ENCODE results near the gene ADRM1.

Gene ADRM1, protein sequence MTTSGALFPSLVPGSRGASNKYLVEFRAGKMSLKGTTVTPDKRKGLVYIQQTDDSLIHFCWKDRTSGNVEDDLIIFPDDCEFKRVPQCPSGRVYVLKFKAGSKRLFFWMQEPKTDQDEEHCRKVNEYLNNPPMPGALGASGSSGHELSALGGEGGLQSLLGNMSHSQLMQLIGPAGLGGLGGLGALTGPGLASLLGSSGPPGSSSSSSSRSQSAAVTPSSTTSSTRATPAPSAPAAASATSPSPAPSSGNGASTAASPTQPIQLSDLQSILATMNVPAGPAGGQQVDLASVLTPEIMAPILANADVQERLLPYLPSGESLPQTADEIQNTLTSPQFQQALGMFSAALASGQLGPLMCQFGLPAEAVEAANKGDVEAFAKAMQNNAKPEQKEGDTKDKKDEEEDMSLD

DNA sequence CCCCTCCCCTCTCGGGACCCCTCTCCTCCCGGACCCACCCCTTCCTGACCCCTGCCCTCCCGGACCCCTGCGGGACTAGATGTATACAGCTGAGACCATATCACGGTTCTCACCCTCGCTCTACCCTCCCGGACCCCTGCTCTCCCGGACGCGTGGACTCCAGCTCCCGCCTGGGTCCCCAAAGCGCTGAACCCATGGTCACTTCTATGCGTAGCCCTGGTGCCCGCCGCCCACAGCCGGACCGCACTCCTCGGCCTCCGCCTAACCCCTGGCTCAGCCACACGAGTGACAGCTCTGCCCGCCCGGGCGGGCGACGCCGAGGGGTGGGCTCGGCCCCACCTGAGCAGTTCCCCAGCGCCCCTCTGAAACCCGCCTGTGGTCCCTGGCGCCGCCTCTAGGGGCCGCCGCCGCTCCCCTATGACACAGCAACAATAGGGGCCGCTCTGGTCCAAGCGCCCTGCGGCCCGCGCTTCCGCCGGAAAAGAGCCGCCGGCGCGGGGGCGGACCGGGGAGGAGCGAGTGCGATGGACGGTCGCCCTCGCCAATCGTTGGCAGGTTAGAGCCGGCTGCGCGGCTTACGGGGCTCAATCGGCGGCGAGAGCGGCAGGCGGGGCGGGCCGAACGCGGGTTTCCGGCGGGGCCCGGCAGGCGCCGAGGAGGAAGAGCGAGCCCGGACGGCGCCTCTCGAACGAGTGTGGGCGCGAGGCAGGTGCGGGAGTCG lies at the start of gene ADRM1:
Gene ADRM1 (plus strand): TSS at position 657 of the 721 bp plus-strand sequence. CDS start 572 bp downstream, outside the sequence.
- peak; percentile 95 for DNase-seq

DNA sequence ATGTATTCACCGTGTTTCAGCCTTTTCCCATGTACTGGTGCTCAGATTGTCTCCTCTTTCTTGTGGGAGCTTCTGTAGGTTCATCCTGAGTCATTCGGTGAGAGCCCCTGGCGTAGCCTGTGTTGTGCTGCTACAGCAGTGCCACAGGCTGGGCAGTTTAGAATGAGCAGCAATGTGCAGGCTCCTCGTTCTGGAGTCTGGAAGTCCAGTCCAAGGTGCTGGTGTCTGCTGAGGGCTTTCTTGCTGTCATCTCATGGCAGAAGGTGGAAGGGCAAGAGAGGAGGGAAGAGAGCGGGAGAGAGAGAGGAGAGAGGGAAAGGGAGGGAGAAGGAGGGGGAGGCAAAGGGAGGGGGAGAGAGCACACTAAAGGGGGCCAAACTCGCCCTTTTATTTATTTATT lies 49.4 kb upstream of the ADRM1 start:
- no peak for DNase-seq

DNA sequence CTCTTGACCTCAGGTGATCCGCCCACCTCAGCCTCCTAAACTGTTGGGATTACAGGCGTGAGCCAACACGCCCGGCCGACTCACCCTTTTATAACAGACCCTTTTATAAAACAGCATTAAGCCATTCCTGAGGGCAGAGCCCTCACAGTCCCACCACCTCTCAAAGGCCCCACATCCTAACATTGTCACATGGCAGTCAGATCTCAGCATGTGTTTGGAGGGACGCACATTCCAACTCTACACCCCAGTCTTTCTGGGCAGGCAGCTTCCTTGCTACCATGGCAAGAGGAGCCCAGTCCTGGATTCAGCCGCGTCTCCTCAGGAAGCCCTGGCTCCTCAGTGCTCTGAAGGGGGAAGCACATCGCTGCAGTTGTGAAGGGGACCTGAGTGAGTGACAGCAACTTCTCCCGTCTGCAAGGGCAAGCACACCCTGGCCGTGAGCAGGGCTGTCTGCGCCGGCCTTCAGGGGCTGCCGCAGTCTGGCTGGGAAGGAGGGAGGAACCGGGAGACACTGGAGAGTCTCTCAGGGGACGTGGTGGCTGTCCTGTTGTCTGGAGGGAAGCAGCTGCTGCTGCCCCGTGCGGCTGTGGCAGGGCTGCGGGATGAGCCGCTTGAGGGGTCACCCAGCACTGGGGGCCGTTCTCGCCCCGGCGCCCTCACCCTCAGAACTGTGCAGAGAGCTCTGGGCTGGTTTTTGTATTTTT lies 48.6 kb upstream of the ADRM1 start:
- no peak for DNase-seq

DNA sequence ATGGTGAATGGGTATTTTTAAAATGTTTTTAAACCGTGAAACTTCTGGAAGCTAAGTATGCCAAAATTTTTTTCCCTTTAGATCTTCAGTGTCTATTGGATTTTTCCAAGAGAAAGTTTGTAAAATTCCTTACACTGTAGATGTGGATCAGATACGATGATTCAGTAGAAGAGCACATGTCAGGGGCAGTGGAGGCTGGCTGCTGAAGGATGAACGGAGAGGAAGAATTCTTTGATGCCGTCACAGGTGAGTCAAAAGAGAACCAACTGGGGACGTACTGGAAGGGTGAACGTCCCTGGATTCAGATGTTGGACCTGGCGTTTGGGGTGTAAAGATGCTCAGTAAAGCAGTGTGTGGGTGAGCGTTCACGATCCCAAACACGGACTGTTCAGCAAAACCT lies 46.8 kb upstream of the ADRM1 start:
- DNase-seq, result no peak

DNA sequence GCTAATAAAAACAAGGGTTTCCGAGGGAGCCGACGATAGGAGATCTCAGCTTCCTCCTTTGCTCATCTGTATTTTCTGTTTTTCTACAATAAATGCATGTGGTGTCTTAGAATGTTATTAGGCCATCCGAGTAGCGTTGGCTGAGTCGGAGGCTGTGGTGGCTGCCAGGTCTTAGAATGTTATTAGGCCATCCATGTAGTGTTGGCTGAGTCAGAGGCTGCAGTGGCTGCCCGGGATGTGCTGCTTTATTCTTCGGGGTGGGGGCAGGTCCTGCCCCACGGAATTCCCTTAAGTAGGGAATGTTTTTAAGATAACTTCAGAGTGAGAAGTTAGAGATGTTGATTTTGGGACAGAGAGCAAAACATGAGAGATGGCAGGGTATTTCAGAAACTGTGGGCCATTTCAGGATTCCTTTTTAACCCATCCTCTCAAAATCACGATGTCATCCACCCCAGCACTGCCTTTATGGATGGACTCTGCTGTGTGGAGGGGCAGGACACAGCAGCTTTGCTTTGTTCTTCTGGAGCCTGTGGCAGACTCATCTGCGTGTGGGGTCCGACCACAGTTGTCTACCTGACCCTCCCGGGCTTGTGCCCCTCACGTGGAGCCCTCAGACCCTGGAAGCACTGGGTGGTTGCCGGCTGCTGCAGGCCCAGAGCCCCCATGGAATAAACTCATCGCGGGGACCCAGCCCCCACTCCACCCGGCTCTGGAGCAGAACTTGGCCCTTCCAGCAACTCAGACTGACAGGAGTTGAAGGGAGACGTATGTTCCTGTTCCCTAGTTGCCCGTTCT lies 44.1 kb upstream of the ADRM1 start:
- DNase-seq, result no peak

DNA sequence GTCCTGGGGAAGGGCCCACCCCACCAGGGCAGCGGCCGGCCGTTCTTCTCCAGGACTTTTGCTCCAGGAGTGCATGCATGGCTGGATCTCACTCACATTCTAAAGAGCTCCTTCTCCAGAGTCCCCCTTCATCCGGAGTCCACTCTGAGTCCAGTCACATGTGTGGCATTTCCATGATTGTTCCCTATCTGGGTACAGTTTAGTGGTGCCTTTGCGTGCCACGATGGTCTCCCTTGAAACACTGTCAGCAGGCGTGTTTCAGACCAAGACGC lies 43.6 kb upstream of the ADRM1 start:
- DNase-seq, result no peak

DNA sequence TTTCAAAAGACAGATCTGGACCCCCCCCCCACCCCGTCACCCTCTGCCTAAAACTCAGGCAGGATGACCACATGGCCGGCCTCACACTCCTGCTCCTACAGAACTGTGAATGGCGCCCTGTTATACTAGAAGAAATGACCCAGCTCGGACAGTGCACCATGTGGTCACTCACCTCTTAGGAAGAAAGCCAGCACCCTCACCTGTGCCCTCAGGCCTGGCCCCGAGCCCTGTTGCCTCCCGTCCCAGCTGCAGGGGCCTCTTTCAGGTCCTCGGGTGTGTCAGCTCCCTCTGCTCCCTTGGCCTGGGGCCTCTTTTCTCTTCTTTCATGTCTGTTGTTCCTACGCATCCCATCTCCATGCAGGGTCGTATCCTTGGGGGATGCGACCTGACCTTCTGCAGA lies 40.7 kb upstream of the ADRM1 start:
- DNase-seq, result no peak

DNA sequence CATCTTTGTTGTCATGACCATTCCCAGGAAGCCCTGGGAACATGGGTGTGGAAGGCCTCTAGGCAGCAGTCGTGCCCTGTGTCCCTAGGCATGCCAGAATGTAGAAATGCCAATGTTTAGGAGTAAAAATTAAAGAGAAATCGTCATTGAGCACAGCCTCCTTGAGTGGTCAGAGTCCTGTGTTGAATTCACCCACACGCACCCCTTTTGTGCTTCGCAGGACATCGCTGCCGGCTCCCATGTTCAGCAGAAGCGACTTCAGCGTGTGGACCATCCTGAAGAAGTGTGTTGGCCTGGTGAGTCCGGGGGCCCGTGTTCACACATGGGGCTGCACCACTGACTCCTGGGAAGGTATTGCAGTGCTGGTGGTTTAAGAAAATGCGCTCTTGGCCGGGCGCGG lies 39.4 kb upstream of the ADRM1 start:
- no peak for DNase-seq

DNA sequence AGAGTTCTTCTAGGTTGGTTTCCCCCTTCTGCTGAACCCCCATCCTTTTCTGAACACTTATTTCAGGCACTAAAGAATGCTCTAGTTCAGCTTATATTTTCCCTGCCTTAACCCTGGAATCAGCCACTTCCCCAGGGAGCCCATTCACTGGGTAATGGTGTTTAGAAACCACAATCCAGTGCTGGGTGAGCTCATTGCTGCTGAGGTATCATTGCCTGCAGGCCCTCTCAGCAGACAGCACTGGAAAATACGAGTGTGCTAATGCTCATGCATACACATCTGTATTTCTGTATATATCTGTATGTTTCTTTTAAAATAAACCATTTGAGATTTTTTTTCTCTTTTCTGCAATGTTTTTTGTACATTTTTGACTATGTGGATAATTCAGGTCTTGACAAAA lies 37.4 kb upstream of the ADRM1 start:
- DNase-seq, result no peak

DNA sequence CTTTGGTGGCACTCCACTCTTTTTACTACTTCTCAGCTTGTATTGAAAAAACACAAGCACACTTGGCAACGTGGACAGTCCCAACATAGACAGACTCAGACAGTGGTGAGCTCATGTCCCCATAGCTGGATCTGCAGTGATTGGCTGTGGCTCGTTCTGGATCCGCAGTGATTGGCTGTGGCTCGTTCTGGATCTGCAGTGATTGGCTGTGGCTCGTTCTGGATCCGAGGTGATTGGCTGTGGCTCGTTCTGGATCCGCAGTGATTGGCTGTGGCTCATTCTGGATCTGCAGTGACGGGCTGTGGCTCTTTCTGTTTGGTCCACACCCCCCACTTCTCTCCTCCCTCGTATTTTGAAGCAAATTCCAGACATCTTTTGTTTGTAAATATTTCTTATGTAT lies 36.5 kb upstream of the ADRM1 start:
- DNase-seq, result no peak

DNA sequence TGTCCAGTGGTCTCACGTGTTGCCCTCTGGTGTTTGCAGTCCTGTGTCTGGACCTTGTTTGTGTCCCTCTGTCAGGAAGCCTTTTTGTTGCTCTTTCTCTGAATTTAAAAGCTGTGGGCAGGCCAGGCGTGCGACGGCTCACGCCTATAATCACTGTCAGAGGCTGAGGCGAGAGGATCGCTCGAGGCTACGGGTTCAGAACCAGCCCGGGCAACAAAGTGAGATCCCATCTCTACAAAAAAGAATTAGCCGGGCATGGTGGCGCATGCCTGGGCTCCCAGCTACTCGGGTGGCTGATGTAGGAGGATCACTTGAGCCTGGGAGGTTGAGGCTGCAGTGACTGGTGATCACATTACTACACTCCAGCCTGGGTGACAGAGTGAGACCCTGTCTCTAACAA lies 35.9 kb upstream of the ADRM1 start:
- no peak for DNase-seq

DNA sequence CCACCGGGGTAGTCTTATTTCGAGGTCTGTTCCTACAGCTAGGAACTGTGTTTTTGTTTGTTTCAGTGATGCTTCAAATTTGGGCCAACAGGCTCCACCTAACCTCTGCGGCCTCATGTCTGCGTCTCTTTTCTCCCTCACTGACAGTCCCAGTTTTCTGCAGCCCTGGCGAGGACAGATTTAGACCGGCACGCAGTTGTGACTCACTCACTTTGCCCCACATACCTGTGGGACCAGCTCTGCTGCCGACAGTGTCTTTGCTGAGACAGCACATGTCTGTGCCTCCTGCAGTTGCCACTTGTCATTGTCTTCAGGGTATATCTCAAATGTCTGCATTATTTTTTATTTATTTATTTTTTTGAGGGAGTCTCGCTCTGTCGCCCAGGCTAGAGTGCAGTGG lies 35.3 kb upstream of the ADRM1 start:
- DNase-seq, result no peak

DNA sequence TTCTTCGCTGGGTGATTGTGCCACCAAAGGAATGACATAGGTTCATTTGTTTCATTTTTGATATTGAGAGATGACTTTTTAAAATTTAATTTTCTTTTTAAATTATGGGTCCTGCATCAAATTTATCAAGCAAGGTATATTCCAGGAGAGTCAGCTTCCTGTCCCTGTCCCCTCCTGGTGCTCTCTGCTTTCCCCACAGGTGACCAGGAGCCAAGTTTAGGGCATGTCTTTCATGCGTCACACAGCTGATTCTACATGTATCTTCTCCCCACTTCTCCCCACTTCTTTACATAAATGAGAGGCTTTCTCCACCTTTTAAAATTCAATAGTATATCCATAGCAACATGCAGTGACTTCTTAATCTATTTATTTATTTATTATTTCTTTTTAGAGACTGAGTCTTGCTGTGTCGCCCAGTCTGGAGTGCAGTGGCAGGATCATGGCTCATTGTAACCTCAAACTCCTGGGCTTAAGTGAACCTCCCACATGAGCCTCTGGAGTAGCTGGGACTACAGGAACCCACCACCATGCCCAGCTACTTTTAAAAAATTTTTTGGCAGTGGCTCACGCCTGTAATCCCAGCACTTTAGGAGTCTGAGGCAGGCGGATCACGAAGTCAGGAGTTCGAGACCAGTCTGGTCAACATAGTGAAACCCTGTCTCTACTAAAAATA lies 34.4 kb upstream of the ADRM1 start:
- no peak for DNase-seq

DNA sequence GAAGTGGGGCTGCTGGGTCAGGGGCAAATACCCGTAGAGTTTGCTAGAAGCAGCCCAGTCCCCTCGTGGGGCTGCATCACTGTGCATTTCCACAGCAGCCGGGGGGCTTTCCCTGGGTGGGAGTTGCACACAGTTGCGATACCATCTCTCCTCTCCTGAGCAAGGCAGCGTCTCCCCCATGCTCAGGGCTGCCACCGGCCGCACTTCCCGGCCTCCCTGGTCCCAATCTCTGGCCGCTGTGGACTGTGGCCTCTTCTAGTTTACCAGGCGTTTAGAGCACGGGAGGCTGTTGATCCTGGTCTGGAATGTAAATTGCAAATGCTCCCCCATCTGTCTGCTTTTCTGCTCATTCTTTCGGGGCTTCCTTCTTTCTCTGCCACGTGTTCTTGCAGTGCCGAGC lies 33.4 kb upstream of the ADRM1 start:
- DNase-seq, result no peak

DNA sequence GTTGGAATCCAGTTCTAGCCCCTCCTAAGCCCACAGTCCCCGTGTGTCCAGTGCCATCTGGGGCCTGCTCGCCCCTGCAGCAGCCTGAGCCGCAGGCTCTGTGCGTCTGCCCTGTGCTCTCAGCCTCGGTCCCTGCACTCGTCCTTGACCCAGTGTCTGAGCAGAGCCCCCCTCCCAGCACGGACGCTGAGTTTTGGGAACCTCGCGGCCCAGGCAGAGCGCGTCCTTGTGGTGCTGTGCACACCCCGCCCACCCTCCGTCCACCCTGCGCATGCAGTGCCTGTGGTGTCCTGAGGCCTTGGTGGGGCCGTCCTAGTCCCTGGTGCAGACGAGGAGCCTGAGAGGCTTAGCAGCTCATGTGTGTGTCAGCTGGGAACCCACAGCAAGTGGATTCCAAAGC lies 32.9 kb upstream of the ADRM1 start:
- DNase-seq, result no peak

DNA sequence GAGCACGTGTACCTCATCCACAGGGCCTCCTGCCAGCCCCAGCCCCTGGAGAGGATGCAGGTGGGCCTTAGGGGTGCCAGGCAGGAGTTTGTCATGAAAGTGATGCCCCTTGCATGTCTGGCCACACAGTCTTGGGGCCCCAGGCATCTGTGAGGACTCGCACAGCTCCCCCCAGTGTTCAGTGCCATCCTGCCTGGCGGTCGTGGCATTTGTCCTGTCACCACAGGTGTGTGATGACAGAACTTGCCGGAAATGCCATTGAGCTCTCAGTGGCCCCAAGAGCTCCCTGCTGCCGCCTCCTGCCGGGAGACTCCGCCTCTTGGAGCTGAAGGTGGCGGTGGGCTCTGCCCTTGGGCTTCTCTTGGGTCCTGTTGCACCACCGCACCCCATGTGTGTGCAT lies 30.6 kb upstream of the ADRM1 start:
- no peak for DNase-seq

DNA sequence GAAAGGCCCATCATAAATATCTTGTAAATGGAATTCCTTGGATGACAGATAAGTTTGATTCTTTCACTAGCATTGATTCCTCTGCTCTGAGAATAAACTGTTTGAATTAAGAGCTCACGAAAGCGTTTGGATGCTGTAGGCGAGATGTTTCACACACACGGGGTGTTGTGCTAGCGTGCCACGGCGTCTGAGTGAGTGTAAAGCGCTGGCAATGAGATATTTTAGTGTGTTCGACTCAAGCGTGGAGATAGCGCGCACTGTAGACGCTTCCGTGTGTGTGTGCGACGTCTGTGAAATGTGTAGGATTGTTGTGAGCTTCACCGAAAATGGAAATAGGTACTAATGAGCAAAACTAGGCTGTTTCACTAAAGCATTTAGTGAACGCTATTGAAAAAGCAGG lies 29.4 kb upstream of the ADRM1 start:
- no peak for DNase-seq

DNA sequence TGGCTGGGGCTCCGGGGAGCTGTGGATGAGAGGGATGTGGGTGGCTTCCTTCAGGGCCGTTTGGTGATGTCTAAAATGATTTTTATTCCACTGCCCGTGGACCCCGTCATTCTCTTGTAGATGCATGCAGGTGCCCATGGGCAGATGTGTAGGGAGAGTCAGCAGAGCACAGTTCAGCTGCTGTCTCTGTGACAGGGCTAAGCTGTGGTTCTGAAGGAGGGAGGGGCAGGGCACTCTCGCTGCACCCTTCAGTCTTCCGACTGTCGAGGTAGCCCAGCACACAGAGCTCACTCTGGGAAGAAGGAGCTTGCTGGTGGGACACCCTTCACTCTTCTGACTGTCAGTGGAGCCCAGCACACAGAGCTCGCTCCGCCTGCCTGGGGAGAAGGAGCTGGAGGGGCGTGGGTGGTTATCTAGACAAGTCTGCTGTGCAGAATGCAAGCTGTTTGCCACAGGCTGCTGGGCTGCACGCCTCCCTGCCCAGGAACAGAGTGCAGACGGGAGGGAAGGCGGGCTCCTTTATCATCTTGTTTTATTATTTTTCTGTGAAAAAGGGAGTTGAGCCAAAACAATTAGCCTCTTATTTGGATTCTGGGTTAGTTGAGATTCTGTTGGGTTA lies 28.4 kb upstream of the ADRM1 start:
- DNase-seq, result peak; percentile 37 to 45

DNA sequence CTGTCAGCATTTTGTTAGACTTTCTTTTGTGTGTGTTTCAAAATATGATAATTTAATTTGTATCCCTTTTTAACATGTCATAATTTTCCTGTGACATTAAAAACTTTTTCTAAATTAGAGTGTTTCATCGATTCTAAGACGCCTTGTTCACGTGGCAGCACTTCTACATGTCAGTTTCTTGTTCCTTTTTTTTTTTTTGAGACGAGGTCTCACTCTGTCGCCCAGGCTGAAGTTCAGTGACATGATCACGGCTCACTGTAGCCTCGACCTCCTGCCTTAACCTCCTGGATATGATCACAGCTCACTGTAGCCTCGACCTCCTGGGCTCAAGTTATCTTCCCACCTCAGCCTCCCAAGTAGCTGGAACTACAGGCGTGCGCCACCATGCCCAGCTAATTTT lies 27.6 kb upstream of the ADRM1 start:
- no peak for DNase-seq

DNA sequence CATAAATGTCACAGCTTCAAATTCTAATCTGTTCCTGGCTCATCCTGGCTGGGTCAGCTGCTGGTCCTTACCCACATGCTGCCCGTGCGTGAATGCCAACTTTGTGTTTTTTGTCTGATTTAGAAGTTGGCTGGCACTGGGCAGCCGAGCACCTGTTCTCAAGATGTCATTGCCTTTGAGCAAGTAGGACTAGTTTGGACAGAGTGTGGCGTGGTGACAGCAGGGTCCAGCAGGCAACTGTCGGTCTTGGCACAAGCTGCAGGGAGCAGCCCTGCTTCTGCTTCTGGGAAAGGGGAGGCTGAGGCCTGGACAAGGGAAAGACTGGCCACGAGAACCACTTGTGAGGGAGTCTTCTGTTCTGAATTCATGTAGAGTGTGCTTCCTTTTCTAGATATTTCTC lies 26.4 kb upstream of the ADRM1 start:
- no peak for DNase-seq

DNA sequence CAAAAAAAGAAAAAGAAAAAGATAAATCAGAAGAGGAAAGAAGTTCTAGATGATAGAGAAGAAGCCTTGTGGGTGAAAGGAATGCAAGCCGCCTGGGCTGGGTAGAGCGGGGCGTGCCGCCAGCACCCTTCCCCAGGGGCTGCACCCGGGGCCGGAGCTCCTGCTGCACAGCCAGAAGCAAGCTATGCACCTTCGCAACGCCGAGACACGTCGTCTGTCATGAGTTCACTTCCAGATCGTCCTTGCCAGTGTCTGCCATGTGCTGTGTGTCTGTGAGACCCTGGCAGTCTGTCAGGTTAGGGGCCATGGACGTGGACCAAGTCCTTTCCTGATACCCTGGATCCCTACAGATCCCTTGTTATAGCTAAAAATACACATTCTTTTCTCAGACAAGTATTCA lies 25.5 kb upstream of the ADRM1 start:
- no peak for DNase-seq

DNA sequence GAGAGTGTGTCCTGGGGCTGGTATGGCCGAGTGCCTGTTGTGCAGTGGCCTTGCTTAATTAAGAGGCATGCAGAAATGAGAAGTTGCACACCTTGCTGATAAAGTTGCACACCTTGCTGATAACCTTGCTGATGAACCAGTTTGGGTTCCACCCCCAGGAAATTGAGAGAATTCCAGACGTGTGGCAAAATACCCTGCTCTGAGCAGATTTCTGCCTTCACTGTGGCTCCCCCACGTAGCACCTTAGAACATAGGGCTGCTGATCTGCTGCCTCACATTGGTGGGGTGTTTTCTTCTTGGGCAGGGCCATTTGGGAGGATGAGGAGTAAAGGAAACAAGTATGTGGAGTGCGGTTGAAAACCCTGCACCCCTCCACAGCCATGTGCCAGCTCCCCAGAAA lies 22.5 kb upstream of the ADRM1 start:
- DNase-seq, result no peak

All from hippocampal formation (tissue), 2 donors.